Activated CD4-positive, alpha-beta T cell treated with anti-CD3 and anti-CD28 coated beads for 24 hours (primary cell): ENCODE results near the gene CHCHD6.

ENCODE experiments used
- DNase-seq, 2 donors: peaks; one replicate each; pipeline ENCODE4 v3.0.0-alpha.2; 2020; ENCODE audit warnings: low read depth in 2 of 2

Gene CHCHD6

GRCh38 chr3:126743350-126743749 is 39.3 kb downstream of the CHCHD6 start:
- no peak for DNase-seq

DNA sequence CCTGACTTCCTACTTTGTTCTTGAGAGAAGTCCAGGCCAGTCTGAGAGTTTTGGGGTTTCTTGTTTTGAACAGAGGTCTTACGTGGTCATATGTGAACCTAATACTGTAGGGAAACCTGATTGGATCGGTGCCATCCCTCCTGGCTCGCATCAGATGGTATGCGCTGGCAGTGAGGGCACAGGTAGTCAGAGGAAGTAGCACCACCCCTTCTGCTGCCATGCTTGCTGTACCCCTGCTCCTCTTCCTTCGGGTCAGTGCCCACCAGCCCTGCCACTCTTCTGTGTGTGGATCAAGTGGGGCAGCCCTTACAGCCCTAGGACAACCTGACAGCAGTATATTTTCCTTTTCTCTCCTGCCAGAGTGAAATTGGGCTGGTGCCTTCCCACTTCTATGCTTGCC is 39.7 kb downstream of the CHCHD6 start:
- DNase-seq, result no peak

GRCh38 chr3:126745760-126746394 is 41.8 kb downstream of the CHCHD6 start:
- DNase-seq, result no peak

GRCh38 chr3:126746395-126747177 is 42.5 kb downstream of the CHCHD6 start:
- no peak for DNase-seq

- DNase-seq, result no peak
These were observed 43.7 kb downstream of the CHCHD6 start for GRCh38 chr3:126747768-126748167.

DNA sequence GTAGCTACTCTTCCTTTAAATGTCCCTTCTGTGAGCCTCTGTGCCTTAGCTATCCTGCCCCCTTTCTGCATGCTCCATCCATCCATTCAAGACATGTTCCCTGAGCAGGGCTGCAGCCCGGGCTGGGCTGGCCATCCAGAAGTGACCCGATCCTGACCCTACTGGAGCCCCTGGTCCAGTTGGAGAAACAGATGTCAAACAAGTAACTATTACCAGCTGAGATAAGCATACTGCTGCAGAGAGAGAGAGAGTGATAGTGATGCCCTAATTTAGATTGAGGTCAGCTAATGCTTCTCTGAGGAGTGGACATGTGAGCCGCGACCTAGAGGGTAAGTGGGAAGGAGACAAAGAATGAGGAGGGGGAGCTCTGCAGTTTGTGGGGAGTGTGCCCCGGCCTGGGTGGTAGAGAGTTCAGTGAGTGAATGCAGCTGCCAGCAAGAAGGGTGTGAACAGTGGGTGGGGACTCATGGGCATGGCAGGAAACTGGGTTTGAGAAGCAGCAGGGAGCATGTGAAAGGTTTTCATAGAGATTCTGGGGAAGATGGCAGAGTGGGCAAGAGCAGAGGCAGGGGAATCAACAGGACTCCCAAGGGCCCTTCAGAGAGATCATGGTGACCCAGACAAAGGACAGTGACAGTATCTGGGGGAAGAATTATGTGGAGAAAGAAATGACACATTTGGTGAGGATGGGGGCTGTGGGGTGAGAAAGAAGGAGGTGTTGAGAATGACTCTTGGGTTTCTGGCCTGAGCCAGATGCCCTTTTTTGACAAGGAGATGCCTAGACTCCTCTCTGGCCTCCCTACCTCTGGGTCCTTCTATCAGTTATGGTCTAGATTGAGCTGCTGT is 44.9 kb downstream of the CHCHD6 start:
- DNase-seq, result no peak

- DNase-seq, result no peak
These were observed 45.5 kb downstream of the CHCHD6 start for GRCh38 chr3:126749547-126749875.

GRCh38 chr3:126749931-126750755 is 46.1 kb downstream of the CHCHD6 start:
- DNase-seq, result no peak

GRCh38 chr3:126750756-126751121 is 46.7 kb downstream of the CHCHD6 start:
- DNase-seq, result no peak

GRCh38 chr3:126751611-126752302 is 47.7 kb downstream of the CHCHD6 start:
- DNase-seq, result no peak

GRCh38 chr3:126752303-126753190 is 48.5 kb downstream of the CHCHD6 start:
- peak; percentile 23 to 37 for DNase-seq

- no peak for DNase-seq
These were observed 49.4 kb downstream of the CHCHD6 start for GRCh38 chr3:126753191-126754160.

- DNase-seq, result no peak
These were observed 51.8 kb downstream of the CHCHD6 start for GRCh38 chr3:126755866-126756265.

- DNase-seq, result no peak
These were observed 54.0 kb downstream of the CHCHD6 start for GRCh38 chr3:126758026-126758425.

GRCh38 chr3:126758882-126759281 is 54.8 kb downstream of the CHCHD6 start:
- no peak for DNase-seq

DNA sequence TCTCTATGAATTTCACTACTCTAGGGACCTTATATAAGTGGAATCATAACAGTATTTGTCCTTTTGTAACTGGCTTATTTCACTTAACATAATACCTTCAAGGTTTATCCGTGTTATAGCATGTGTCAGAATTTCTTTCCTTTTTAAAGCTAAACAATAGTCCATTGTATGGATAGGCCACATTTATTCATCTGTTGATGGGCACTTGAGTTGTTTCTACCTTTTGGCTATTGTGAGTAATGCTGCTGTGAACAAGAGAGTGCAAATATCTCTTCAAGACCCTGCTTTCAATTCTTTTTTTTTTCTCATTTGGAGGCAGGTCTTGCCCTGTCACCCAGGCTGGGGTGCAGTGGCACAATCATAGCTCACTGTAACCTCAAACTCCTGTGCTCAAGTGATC is 56.5 kb downstream of the CHCHD6 start:
- no peak for DNase-seq

DNA sequence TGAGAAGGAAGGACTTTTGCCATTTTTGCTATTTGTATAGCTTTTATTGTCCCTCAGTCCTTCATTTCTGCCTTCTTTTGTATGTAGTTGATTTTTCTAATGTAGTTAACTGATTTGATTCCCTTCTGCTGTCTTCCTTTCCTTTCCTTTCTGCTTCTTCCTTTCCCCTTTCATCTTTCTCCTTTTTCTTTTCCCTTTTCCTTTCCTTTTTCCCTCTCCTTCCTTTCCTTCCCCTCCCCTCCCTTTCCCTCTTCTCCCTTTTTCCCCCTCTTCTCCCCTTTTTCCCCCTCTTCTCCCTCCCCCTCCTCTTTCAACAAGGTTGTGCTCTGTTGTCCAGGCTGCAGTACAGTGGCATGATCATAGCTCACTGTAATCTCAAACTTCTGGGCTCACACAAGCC is 59.0 kb downstream of the CHCHD6 start:
- no peak for DNase-seq

GRCh38 chr3:126765187-126766069 is 61.4 kb downstream of the CHCHD6 start:
- DNase-seq, result no peak
